HG02588 (cell line): ENCODE measurements around the gene HERC3.
A peak's percentile ranks its signal among the peaks of the same experiment; 100 is the strongest.
"Not testable (repeated sequence)": the region's sequence is repeated elsewhere in the genome, so short reads cannot be mapped to it uniquely, and the experiment has no call there.

Source experiments
- ATAC-seq: cut with Tn5 transposase; IDR thresholded peaks from one replicate; pipeline ENCODE4 v1.9.1; 2021; ENCODE audit warnings: mild to moderate bottlenecking, moderate library complexity; ENCODE audit not compliant: unreplicated experiment

The HERC3 gene

DNA sequence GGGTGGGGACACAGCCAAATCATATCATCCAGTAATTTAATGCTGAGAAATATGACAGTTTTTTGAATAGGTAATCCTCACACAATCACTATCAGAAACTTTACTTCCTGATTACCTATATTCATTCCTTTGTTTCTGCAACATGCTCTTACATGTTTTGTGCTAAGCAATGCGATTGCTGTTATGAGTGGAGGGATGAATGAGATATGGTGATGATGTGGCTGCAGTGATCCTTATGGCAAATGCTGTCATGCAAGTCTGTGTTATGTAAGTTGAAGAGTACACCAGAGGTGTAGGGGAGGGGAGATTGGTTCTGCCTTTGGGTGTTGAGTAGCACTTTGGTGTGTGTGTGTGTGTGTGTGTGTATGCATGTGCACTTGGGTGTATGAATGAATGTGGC, 14.6 kb downstream of the HERC3 start:
- no peak for ATAC-seq

GRCh38 chr4:88609387-88609786, 17.1 kb downstream of the HERC3 start:
- ATAC-seq = no peak

DNA sequence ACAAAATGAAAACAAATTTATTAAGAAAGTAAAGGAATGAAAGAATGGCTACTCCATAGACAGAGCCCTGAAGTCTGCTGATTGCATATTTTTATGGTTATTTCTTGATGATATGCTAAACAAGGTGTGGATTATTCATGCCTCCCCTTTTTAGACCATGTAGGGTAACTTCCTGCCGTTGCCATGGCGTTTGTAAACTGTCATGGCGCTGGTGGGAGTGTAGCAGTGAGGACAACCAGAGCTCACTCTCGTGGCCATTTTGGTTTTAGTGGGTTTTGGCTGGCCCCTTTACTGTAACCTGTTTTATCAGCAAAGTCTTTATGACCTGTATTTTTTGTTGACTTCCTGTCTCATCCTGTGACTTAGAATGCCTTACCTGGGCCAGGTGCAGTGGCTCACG, 17.5 kb downstream of the HERC3 start:
- not testable (repeated sequence) for ATAC-seq

- ATAC-seq = no peak
These were observed 18.5 kb downstream of the HERC3 start for GRCh38 chr4:88610771-88611170.

GRCh38 chr4:88613417-88613875, 21.2 kb downstream of the HERC3 start:
- ATAC-seq = peak; percentile 34

GRCh38 chr4:88614058-88614457, 21.8 kb downstream of the HERC3 start:
- no peak for ATAC-seq

DNA sequence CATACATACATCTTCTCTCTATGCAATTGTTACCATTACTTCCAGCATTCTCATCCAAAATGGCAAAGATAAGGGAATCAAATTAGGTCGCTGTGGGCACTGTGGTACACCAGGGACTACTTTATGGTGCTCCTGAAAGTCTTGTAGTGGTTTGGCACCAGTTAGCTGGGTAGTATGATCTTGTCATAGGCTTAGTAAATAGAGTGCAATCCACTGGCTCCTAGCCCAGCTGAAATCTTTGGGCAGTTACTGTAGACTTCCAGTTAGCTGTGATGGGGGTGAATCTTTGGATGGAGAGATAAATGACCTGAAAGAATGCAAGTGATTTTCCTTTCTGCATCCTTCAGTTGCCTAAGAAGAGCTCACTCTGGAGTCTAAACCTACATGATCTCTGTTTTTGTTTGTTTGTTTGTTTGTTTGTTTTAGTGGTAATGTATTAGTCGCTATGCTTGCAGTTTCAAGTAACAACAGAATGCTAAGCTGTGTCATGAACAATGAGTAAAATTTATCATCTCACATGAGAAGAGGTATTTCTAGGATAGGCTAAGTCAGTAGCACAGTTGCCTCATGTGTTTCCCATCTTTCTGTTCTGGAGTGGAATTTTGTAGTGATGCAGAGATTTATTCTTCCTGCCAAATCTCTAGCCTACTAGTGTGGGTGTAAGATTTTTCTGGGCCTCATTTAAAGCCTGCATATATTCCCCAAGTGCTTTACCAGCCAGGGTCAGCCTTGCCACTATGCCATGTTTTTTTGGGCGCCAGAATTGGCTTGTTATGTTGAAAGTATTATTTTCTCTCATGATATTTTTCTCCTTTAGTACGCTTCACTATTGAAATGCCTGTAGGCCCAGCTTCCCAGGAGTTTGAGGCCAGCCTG, 24.2 kb downstream of the HERC3 start:
- no peak for ATAC-seq

GRCh38 chr4:88618782-88619485, 26.7 kb downstream of the HERC3 start:
- ATAC-seq = no peak

DNA sequence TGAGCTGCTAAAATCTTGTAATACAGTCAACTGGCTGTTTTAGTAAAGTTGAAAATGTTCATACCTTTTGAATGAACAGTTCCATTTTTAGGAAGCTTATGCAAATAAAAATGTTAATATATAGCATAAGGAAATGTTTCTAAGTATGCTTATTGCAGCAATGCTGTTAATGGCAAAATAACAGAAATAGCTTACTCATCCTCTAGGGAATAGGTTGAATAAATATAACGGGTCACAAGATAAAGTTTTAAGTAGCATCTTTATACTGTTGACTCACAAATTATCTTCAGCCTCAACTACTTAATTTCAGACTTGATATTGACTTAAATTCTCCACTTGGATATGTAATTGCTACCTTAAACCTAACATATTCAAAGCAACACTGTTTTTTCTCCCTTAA, 27.7 kb downstream of the HERC3 start:
- no peak for ATAC-seq

DNA sequence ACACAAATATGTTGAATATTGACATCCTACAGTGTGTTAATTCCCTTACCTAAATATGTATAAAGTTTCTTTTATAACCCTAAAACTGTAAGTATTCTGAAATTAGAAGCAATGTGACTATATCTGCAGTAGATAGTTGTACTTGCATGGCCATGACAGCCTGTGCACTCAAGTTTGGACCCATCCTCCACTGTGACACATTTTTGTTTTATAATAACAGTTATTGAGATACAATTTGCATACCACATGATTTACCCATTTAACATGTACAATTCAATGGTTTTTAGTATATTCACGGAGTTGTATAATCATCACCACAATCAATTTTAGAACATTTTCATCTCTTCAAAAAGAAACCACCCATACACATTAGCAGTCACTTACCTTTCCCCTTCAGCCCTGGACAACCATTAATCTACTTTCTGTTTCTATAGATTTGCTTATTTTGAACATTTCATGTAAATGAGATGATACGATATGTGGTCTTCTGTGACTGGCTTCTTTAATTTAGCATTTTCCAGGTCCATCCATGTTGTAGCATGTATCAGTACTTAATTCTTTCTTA, 29.6 kb downstream of the HERC3 start:
- no peak for ATAC-seq

DNA sequence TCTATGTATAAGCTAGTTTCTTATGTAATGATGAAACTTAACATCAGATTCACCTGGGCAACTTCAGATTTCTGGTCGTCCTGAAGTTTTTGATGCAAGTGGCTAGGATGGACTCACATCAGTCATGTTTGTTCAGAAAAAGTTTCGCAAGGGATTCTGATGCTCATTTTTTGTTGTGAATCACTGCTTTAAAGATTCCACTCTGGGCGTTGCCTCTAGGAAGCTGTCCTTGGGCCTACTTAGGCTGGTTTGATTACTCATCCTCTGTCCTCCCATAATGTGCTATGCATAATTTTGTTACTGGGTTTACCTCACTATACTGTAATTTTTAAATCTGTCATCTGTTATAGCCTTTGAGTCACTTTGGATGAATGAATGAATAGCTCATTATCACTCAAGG, 30.8 kb downstream of the HERC3 start:
- no peak for ATAC-seq

DNA sequence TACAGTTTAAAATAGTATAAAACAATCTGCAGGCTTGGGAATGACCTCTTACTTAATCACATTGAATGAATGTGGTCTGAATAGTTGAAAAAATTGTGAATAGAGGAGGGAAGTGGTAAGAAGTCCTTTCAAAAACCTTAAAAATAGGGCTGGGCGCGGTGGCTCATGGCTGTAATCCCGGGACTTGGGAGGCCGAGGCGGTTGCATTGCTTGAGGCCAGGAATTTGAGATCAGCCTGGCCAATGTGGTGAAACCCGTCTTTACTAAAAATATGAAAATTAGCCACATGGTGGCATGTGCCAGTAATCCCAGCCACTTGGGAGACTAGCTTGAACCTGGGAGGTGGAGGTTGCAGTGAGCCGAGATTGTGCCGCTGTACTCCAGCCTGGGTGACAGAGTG, 36.5 kb downstream of the HERC3 start:
- ATAC-seq = no peak

DNA sequence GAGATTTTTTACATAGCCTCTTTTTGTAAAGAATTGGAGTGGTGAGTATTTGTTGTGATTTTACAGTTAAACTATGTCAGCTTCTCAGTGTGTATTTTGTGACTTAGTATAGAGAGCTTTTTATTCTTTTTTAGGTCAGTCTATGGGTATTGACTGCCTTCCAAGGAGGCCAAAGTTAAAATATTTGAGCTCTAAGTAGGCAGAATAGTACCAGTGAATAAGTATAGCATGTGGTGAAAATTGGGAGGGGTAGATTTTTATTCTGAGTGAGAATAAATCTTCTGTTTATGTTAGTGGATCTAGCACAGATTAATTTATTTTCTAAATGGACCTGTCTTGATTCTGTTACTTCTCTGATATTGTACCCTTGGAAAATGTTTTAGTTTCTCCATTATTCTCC, 37.5 kb downstream of the HERC3 start:
- no peak for ATAC-seq

GRCh38 chr4:88630756-88631155, 38.5 kb downstream of the HERC3 start:
- ATAC-seq = no peak

DNA sequence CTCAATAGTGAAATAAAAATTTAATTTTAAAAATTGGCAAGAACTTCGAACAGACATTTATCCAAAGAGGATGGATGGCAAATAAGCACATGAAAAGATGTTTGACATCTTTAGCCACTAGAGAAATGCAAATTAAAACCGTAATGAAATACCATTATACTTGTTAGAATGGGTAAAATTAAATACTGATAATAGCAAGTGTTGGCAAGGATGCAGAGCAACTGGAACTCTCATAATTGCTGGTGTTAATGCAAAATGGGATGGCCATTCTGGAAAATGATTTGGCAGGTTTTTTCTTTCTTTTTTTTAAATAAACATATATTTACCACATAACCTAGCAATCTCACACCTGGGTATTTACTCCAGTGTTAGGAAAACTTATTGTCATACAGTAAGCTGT, 51.7 kb downstream of the HERC3 start:
- no peak for ATAC-seq

DNA sequence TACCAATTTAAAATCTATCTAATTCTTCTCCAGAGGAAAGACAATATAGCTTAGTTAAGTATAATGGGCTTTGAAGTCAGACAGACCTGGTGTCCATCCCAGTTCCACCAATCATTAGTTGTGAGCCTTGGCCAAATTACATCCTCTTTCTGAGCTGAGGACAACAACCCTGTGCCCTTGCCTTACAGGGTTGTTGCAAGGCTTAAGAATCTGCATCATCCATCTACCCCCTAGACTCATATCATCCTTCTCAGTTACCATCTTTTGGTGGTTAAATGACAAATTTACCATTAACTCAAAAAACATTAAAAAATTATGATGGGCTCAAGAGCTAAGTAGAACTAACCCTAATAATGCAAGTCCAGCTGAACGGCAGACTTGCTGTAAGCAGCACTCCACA, 53.7 kb downstream of the HERC3 start:
- ATAC-seq = no peak

DNA sequence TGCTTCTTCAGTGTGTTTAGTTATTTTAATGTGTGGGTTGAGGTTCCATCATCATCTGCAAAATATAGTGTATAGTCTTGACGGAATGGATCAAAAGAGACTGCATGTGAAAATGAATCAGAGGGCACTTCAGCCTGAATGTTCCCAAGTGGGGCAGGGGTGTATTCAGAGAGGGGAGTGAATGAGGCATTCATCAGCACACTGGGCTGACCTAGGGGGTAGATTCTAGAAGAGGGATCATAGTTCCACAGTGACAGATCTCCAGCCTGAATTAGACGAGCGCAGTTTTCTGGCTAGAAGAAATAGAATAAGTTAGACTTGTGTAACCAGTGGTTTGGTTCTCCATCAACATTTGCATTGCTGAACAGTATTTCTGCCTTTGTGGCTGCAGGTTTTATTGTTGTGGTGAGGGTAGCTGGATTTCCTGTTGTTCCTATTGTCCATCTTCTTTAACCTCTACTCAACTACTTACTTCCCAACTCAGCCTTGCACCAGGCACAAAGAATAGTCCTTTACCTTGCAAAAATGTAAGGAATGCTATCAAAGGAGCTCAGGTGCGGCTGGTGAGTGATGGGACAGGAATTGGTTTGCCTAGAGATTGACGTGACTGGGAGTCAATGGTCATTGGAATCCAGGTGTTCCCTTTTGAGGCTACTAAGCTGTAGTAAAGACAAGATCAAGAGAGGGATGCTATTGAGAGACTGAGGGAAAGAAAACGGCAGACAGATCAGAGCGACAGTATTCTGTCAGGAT, 54.4 kb downstream of the HERC3 start:
- ATAC-seq = no peak

GRCh38 chr4:88649716-88650115, 57.4 kb downstream of the HERC3 start:
- no peak for ATAC-seq

- no peak for ATAC-seq
These were observed 61.2 kb downstream of the HERC3 start for GRCh38 chr4:88653371-88653946.

- ATAC-seq = no peak
These were observed 62.9 kb downstream of the HERC3 start for GRCh38 chr4:88655226-88655625.
